Mucosa of gallbladder (tissue), 1 donor: ENCODE results near the gene C16orf87. TPM values are rescaled to one million over a fixed set of nuclear protein-coding genes. Genes with fewer than 3 reads are reported as not detected.
A peak's percentile ranks its signal among the peaks of the same experiment; 100 is the strongest.
"Not testable (repeated sequence)": the region's sequence is repeated elsewhere in the genome, so short reads cannot be mapped to it uniquely, and the experiment has no call there.

Experiments used
- DNase-seq: peaks from one replicate; pipeline ENCODE4 v3.0.0-alpha.2; 2020; ENCODE audit warnings: low spot score
- total RNA-seq: library from RNA; stranded (reverse); gene quantifications from one replicate; pipeline ENCODE4 v1.2.1, GENCODE V29; 2021
- donor health status: DM: no; HTN: no; CAD: no.

C16orf87 gene
- total RNA-seq, 1 donor from 2014 or later: 8.3 TPM

DNA sequence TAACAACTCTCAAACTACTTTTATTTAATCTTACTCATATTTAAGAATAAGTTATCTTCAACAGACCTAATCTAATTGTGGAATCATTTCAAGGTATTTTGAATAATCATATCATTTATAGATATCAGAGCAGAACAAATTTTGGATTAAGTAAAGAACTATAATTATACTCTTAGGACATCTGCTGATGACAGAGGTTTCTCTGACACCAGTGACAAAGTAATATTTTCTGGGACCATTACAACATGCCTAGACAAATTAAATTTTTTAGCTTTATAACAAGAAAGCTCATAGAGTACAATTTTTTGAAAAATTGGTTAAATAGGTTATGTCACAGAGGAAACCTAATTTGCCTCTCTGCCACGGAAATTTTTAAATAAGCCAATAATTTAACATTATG is 30.5 kb downstream of the C16orf87 start:
- DNase-seq: no peak

- DNase-seq: no peak
Measured at GRCh38 chr16:46797501-46797900, 33.5 kb downstream of the C16orf87 start.

DNA sequence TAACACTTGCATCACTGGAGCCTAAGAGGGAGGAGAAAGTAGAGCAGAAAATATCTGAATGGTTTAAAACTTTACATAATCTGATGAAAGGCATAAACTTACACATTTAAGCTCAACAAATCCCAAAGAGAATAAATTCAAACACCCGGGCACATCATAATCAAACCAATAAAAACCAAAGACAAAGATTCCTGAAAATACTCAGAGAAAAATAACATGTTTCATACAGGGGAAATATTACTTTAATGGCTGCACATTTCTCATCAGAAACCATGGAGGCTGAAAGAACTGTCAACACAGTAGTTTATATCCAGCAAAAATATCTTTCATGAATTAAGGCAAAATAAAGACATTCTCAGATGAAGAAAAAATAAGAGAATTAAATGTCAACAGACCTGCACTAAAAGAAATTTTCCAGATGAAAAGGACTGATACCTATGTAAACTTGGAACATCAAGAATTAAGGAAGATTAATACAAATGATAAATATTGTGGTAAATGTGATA is 34.2 kb downstream of the C16orf87 start:
- no peak for DNase-seq

DNA sequence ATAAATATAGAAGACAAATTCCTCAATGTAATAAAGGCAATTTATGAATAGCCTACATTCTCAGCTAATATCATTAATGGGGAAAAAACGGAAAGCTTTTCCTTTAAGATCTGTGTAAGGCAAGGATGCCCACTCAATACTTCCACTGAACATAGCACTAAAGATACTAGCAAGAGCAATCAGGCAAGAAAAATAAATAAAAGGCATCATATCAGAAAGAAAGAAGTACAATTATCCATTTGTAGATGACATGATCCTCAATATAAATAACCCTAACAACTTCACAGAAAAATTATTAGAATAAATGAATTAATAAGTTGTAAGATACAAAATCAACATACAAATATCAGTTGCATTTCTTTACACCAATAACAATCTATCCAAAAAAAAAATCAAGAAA is 37.1 kb downstream of the C16orf87 start:
- no peak for DNase-seq

DNA sequence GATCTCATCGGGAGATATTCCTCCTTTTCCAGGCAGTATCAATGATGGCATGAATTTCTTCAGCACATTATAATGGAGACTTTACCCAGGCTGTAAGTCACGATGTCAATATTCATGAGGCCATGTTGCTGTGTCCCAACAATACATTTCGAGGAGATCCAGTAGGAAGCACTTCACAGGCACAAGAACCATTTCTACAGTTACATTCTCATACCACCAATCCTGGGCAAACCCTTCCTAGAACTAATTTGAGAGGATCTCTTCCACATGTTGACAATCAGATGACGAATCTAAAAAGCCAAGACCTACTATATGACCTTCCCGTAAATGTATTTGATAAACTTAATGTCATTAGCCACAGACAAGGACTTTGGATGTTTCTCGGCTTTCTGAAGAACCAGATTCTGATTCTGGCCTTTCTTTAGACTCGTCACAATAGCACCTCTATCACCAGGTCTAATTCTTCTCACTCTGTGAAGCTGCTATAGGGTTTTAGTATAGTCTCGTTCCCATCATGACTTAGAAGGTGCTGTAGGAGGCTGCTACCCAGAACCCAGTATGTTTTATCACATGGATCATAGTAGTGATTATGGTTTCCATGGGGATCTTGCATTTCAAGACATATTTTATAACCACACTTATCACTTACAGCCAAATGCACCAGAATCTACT is 40.2 kb downstream of the C16orf87 start:
- DNase-seq: no peak

DNA sequence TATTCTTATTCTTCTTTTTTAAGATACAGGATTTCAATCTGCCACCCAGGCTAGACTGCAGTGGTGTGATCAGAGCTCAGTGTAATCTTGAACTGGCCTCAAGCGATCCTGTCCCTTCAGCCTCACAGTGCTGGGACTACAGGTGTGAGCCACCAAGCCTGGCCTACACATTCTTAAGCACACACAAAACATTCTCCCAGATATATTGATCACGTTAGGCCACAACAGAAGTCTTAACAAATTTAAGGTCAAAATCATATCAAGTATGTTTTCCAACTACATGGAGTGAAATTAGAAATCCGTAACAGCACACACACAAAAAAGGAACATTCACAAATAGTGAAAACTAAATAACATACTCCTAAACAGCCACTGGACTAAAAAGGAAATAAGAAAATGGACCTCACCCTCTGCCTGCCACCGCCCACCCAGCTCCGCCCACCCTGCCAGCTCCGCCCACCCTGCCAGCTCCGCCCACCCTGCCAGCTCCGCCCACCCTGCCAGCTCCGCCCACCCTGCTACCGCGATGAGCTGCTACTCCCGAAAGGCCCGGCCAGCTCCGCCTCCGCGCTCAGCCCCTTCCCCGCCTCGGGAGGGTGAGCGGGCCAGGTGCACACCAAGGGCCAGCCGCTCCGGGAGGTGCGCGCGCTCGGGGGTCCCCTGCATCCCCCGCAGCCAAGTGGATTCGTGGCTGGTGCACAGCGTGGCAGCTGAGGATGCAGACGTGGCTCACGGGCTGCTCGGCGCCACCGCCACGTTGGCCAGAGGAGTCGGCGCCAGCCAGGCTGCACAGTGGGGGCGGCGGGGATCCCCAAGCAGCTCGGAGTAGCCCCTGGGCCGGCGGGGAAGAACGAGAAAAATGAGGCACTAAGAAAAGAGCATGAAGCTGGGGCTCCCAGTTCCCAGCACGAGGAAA is 41.2 kb downstream of the C16orf87 start:
- peak; percentile 82 for DNase-seq

GRCh38 chr16:46788891-46789474 is 42.0 kb downstream of the C16orf87 start:
- no peak for DNase-seq

- DNase-seq: no peak
Measured at GRCh38 chr16:46787909-46788308, 43.1 kb downstream of the C16orf87 start.

DNA sequence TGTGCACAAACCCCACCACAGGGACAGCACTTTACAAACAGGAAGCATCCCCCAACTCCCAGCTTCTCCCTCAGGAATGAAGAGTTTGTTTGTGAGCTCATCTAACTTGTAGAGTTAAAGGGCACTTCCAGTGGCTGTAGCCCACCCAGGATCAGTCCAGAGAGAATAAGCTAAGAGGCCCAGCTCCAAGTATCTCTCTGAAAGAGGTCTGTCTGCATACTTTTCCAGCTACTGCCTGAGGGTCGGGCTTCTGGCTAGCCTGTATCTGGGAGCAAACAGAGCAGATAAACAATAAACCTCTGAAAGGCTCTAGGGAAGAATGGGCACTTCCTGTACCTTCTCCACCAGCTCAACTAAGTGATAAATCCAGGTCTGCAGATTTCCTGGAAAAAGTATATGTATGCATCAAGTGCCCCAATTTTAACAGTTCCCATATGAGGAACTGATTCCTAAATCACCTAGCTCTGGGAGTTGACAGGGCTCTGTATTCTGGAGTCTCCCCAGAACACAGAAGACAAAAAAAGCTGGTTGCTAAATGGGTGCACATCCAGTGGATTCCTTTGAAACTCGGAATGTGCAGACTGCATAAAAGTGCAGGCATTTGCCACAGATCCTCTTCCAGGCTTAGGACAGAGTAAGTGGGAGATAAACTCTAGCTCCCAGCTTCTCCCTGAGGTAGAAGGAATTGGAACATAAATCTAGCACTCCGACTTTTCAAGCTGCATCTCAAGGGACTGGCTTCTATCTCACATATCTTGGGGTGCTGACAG is 45.7 kb downstream of the C16orf87 start:
- DNase-seq: no peak

GRCh38 chr16:46784569-46784968 is 46.4 kb downstream of the C16orf87 start:
- not testable (repeated sequence) for DNase-seq

DNA sequence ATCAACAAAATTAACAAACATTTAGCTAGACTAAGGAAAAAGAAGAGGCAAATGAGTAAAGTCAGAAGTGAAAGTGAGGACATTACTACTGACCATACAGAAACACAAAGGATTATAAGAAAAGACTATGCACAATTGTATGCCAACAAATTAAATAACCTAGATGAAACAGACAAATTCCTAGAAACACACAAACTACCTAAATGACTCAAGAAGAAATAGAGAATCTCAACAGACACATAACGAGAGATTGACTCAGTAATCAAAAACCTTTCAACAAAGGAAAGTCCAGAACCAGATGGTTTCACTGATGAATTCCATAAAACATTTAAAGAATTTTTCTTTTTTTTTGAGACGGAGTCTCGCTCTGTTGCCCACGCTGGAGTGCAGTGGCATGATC is 47.2 kb downstream of the C16orf87 start:
- no peak for DNase-seq

DNA sequence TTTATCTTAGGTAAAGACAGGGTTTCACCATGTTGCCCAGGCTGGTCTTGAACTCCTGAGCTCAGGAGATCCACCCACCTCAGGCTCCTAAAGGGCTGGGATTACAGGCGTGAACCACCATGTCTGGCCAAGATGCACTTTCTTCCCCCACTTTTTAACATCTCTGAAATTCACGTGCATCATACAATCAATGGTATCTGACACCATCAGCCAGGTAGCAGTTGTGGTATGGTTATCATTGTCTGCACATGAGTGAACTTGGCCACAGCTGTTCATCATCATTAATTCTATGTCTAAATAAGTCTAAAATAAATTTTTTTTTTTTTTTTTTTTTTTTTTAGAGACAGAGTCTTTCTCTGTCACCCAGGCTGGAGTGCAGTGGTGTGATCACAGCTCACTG is 48.7 kb downstream of the C16orf87 start:
- peak; percentile 1 for DNase-seq

DNA sequence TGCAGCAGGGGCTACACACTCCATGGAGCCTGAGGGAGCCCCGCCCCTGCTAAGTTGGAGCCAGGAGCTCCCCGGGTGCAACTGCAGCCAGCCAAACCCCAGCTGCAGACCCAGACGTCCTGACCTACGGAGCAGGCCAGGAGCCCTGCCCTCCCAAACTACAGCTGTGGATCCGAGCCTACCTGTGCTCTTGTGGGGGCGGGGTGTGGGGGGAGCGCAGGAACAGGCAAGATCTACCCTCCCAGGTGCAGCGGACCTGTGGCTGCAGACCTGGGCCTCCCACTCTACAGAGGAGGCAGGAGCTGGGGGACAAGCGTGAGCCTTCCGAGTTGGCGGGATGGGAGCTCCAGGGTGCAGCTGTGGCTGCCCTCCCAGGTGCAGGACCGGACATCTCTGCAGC is 53.2 kb downstream of the C16orf87 start:
- DNase-seq: peak; percentile 5

- DNase-seq: no peak
Measured at GRCh38 chr16:46775214-46775613, 55.8 kb downstream of the C16orf87 start.

- DNase-seq: no peak
Measured at GRCh38 chr16:46774743-46775177, 56.2 kb downstream of the C16orf87 start.

GRCh38 chr16:46772463-46772862 is 58.5 kb downstream of the C16orf87 start:
- DNase-seq: no peak

- no peak for DNase-seq
Measured at GRCh38 chr16:46768809-46769208, 62.2 kb downstream of the C16orf87 start.

DNA sequence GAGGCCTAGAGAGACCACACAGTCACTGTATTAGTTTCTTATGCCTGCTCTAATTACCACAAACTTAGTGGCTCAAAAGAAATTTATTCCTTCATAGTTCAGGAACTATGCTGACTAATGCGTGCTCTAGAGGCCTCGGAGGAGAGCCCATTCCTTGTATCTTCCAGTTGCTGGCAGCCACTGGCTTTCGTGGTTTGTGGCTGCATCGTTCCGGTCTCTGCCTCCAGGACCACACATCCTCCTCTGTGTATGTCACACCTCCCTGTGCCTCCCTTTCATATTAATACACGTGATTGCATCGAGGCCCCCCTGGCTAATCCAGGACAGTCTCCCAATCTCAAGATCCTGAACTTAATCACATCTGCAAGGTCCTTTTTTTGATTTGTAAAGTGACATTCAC is 65.9 kb downstream of the C16orf87 start:
- DNase-seq: no peak

- DNase-seq: no peak
Measured at GRCh38 chr16:46763147-46763546, 67.8 kb downstream of the C16orf87 start.

- no peak for DNase-seq
Measured at GRCh38 chr16:46762583-46762982, 68.4 kb downstream of the C16orf87 start.

- DNase-seq: no peak
Measured at GRCh38 chr16:46759309-46759708, 71.7 kb downstream of the C16orf87 start.
